ENCODE data around the gene NLRC5.

The NLRC5 gene

GRCh38 chr16:57025941-57026777, 36.8 kb downstream of the NLRC5 start:
- no peak for DNase-seq

GRCh38 chr16:57026778-57027062, 37.4 kb downstream of the NLRC5 start:
- no peak for DNase-seq

- no peak for DNase-seq
These were observed 37.7 kb downstream of the NLRC5 start for GRCh38 chr16:57027067-57027466.

- no peak for DNase-seq
These were observed 38.7 kb downstream of the NLRC5 start for GRCh38 chr16:57028086-57028485.

GRCh38 chr16:57029161-57030160, 40.1 kb downstream of the NLRC5 start:
- DNase-seq, result no peak

GRCh38 chr16:57030346-57030902, 41.1 kb downstream of the NLRC5 start:
- no peak for DNase-seq

GRCh38 chr16:57031156-57031555, 41.8 kb downstream of the NLRC5 start:
- no peak for DNase-seq

- no peak for DNase-seq
These were observed 43.0 kb downstream of the NLRC5 start for GRCh38 chr16:57032346-57032745.

- no peak for DNase-seq
These were observed 43.6 kb downstream of the NLRC5 start for GRCh38 chr16:57032931-57033330.

GRCh38 chr16:57036315-57036714, 47.0 kb downstream of the NLRC5 start:
- no peak for DNase-seq

- no peak for DNase-seq
These were observed 47.6 kb downstream of the NLRC5 start for GRCh38 chr16:57036945-57037344.

GRCh38 chr16:57038166-57038565, 48.8 kb downstream of the NLRC5 start:
- DNase-seq, result no peak

- no peak for DNase-seq
These were observed 49.9 kb downstream of the NLRC5 start for GRCh38 chr16:57039148-57039812.

GRCh38 chr16:57041182-57042156, 52.1 kb downstream of the NLRC5 start:
- no peak for DNase-seq

GRCh38 chr16:57042157-57043111, 53.1 kb downstream of the NLRC5 start:
- DNase-seq, result peak; percentile 40

GRCh38 chr16:57043248-57043647, 53.9 kb downstream of the NLRC5 start:
- no peak for DNase-seq

GRCh38 chr16:57044931-57045693, 55.8 kb downstream of the NLRC5 start:
- DNase-seq, result no peak

- DNase-seq, result no peak
These were observed 56.5 kb downstream of the NLRC5 start for GRCh38 chr16:57045694-57046381.

GRCh38 chr16:57048095-57048494, 58.7 kb downstream of the NLRC5 start:
- no peak for DNase-seq

All from activated gamma-delta T cell (primary cell).